Upper lobe of left lung (tissue), 6 donors: Measurements from ENCODE around the gene NFS1. TPM values are rescaled to one million over a fixed set of nuclear protein-coding genes. Genes with fewer than 3 reads are reported as not detected.
"Not testable (repeated sequence)": the region's sequence is repeated elsewhere in the genome, so short reads cannot be mapped to it uniquely, and the experiment has no call there.

ENCODE experiments used
- ATAC-seq, 2 donors: fragments of 200-7000 bp; cut with Tn5 transposase; one replicate each; pipeline ENCODE4 v1.9.1; 2022; ENCODE audit warnings: mild to moderate bottlenecking in 2 of 2, moderate library complexity in 2 of 2; ENCODE audit not compliant: low FRiP score in 2 of 2
- DNase-seq, 2 donors: peaks; one replicate each; pipeline ENCODE4 v3.0.0-alpha.2; 2019 to 2020
- H3K27ac ChIP-seq, 4 donors: fragments of 200-600 bp; sonication (generic); one replicate each; pipeline ENCODE4 v1.5.1; 2016 to 2019
- H3K27me3 ChIP-seq, 4 donors: fragments of 200-600 bp; sonication (generic); one replicate each; pipeline ENCODE4 v1.5.1; 2017 to 2019
- H3K36me3 ChIP-seq, 4 donors: fragments of 200-600 bp; sonication (generic); one replicate each; pipeline ENCODE4 v1.5.1; 2016 to 2019
- H3K4me1 ChIP-seq, 4 donors: fragments of 200-600 bp; sonication (generic); one replicate each; pipeline ENCODE4 v1.5.1; 2018 to 2019
- H3K4me3 ChIP-seq, 4 donors: fragments of 200-600 bp; sonication (generic); one replicate each; pipeline ENCODE4 v1.5.1; 2017 to 2019; ENCODE audit warnings: mild to moderate bottlenecking in 2 of 4, moderate library complexity in 1 of 4
- H3K9me3 ChIP-seq, 4 donors: fragments of 200-600 bp; sonication (generic); one replicate each; pipeline ENCODE4 v1.5.1; 2018 to 2019
- EP300 ChIP-seq, 4 donors: sonication (generic); formaldehyde crosslinking; IDR thresholded peaks; one replicate each; pipeline ENCODE4 v1.5.1; 2017; ENCODE audit warnings: antibody characterized with exemption in 4 of 4, control low read depth in 2 of 4
- POLR2A ChIP-seq, 4 donors: fragments of 450-650 bp; IDR thresholded peaks; one replicate each; pipeline ENCODE4 v1.5.1; 2016 to 2017; ENCODE audit warnings: antibody characterized with exemption in 4 of 4, mild to moderate bottlenecking in 2 of 4
- POLR2AphosphoS5 ChIP-seq, 2 donors: sonication (generic); formaldehyde crosslinking; IDR thresholded peaks; one replicate each; pipeline ENCODE4 v1.5.1; 2017; ENCODE audit warnings: antibody characterized with exemption in 2 of 2
- WGBS, 2 donors: methylation state at CpG; one replicate each; pipeline ENCODE4 v1.1.5; 2017 to 2018; 5-methylcytosine and 5-hydroxymethylcytosine counted together
- total RNA-seq, 6 donors: library from RNA; depleted of rRNA in 4 of 6; stranded (reverse); fragments of >200 nt in 4 of 6; gene quantifications; one replicate each; pipeline versions ENCODE4 v1.1.0 to v1.2.1, GENCODE V29; 2016 to 2021
- TF ChIP-seq, protein P1 (sequence below), 6 experiments: fragments of 450-650 bp in 4 of 6; fragments of 200-600 bp in 2 of 6; sonication (generic) in 2 of 6; IDR thresholded peaks; one replicate each; pipeline ENCODE4 v1.5.1; 2016 to 2019; ENCODE audit warnings: antibody characterized with exemption in 6 of 6
- donor health status: DM: no; HTN: no; CAD: no; lungs with moderate emphysema.
- donor health status: DM: no; HTN: yes; CAD: no; lungs with severe emphysema.

NFS1 gene
- total RNA-seq, 6 donors from 2014 or later, result 16.2 to 90.1 (median 22.6) TPM

DNA sequence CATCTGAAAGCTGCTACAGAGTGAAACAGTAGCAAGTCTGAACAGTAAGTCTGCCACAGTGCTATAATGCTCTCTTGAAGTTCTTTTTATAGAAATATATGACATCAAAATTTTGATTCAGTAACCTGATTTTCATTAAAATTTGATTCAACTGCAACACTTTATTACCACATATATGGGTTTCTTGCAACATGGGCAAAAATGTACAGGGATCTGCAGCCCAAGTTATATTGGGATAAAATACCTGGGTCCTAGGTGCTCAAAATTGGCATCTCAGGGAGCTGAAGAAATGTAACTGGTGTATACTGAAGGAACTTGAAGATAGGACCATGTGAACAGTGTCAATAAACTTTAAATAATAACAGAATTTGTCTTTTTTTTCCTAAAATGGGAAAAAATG, 10.9 kb upstream of the NFS1 start:
- Histone ChIP-seq H3K36me3 (peaks cover 57 to 99% (median 66%) of the 10 kb centered on the region in 4 donors), H3K27ac (no peak overlapping the region), H3K27me3 (no peaks in the 10 kb centered on the region), H3K9me3 (no peaks in the 10 kb centered on the region), H3K4me1 (peaks cover 0 to 18% (median 12%) of the 10 kb centered on the region in 4 donors), H3K4me3 (no peak overlapping the region)
- no peak for TF ChIP-seq POLR2A (IDR thresholded peaks at IDR 0.05)
- TF ChIP-seq, protein P1, sequence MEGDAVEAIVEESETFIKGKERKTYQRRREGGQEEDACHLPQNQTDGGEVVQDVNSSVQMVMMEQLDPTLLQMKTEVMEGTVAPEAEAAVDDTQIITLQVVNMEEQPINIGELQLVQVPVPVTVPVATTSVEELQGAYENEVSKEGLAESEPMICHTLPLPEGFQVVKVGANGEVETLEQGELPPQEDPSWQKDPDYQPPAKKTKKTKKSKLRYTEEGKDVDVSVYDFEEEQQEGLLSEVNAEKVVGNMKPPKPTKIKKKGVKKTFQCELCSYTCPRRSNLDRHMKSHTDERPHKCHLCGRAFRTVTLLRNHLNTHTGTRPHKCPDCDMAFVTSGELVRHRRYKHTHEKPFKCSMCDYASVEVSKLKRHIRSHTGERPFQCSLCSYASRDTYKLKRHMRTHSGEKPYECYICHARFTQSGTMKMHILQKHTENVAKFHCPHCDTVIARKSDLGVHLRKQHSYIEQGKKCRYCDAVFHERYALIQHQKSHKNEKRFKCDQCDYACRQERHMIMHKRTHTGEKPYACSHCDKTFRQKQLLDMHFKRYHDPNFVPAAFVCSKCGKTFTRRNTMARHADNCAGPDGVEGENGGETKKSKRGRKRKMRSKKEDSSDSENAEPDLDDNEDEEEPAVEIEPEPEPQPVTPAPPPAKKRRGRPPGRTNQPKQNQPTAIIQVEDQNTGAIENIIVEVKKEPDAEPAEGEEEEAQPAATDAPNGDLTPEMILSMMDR (IDR thresholded peaks at IDR 0.05), result no peak
- no peak for TF ChIP-seq POLR2AphosphoS5 (IDR thresholded peaks at IDR 0.05)
- no peak for TF ChIP-seq EP300 (IDR thresholded peaks at IDR 0.05)
- DNase-seq (no peak), ATAC-seq (no peak)

DNA sequence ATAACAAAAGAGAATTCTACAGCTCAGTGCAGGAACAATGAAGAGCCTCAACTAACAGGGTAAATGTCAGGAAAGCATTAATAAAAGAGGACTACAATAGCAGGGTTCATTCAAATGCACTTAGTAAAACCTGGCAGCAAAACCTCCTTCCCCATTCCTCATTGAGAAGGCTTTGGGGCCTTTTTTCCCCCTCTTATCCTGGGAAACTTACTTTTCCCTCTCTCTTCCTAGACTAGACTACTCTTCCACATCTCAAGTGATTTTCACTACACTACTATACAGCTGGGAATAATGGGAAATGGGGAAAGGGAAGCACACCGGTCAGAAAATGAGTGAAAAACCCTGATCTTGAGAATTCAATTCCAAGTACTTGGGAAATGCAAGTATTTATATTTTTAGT, 10.1 kb upstream of the NFS1 start:
- H3K36me3 ChIP-seq, result peaks cover 59 to 99% (median 66%) of the 10 kb centered on the region in 4 donors
- peaks cover 0 to 18% (median 12%) of the 10 kb centered on the region in 4 donors for H3K4me1 ChIP-seq
- H3K27me3 ChIP-seq, result no peaks in the 10 kb centered on the region
- no peaks in the 10 kb centered on the region for H3K9me3 ChIP-seq
- DNase-seq, result no peak
- WGBS, 2 donors, result 90 to 91% methylated on average over 1 of the region's 1 CpG
- H3K27ac ChIP-seq, result no peak overlapping the region
- no peak overlapping the region for H3K4me3 ChIP-seq
- no peak for ATAC-seq
- no peak for TF ChIP-seq POLR2A (IDR thresholded peaks at IDR 0.05)
- TF ChIP-seq, protein P1 (IDR thresholded peaks at IDR 0.05), result no peak
- no peak for TF ChIP-seq POLR2AphosphoS5 (IDR thresholded peaks at IDR 0.05)
- no peak for TF ChIP-seq EP300 (IDR thresholded peaks at IDR 0.05)

DNA sequence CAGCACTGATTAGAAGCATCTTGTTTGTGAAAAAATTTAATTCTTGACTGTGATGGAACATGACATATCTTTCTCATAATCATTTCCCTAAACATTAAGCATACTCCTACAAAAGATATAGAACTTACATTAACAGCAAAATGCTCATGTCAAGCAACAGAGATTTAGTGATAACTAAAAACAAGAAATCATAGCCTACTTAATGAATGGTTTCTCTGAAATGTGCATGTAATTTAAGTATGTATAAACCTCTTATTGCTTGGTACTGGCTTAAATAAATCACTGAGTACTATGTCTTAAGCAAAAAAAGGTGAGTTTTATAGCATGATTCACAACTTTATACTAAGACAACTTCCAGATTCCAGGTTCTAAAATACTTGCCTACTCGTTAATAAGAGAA, 9.3 kb upstream of the NFS1 start:
- no peaks in the 10 kb centered on the region for H3K27me3 ChIP-seq
- TF ChIP-seq, protein P1 (IDR thresholded peaks at IDR 0.05), result no peak
- TF ChIP-seq POLR2AphosphoS5 (IDR thresholded peaks at IDR 0.05) (no peak), EP300 (IDR thresholded peaks at IDR 0.05) (no peak), POLR2A (IDR thresholded peaks at IDR 0.05) (no peak)
- peaks cover 59 to 99% (median 66%) of the 10 kb centered on the region in 4 donors for H3K36me3 ChIP-seq
- no peak overlapping the region for H3K27ac ChIP-seq
- WGBS, 2 donors, result 58 to 62% methylated on average over 1 of the region's 1 CpG
- DNase-seq (no peak), ATAC-seq (no peak)
- peaks cover 0 to 18% (median 12%) of the 10 kb centered on the region in 4 donors for H3K4me1 ChIP-seq
- no peaks in the 10 kb centered on the region for H3K9me3 ChIP-seq
- H3K4me3 ChIP-seq, result no peak overlapping the region

DNA sequence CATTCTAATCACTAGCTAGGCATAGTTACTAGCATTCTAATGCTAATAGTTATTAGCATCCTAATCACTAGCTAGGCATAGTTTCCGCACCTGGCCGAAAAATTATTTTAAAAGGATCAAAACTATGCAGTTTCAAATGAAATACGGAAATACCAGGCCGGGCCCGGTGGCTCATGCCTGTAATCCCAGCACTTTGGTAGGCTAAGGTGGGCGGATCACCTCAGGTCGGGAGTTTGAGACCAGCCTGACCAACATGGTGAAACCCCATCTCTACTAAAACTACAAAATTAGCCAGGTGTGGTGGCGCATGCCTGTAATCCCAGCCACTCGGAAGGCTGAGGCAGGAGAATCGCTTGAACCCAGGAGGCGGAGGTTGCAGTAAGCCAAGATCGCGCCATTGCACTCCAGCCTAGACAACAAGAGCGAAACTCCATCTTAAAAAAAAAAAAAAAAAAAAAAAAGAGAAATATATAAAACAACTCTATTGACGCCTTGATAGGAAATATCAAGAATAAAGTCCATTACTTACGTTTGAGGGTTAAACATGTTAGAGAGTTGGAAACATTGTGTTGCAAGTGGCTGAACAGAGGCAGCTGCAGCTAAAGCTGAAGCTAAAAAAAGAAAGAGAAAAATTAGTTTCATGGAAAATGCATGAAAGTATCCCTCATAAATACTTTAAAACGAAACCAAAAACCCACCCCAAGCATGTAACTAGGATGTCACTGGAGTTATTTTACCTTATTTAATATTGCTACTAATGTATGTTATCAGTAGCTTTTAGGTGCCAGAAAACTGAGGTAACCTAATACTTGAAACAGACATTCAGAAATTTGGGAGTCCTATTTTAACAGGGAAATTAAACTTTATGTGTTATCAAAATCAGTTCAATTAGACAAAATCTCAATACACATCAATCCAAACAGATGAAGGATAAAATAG, 7.7 kb upstream of the NFS1 start:
- H3K9me3 ChIP-seq, DNase-seq, H3K27ac ChIP-seq, H3K27me3 ChIP-seq, ATAC-seq, H3K4me3 ChIP-seq: not testable (repeated sequence)
- 93 to 94% methylated on average over 15 to 17 of the region's 17 CpGs for WGBS, 2 donors
- H3K36me3 ChIP-seq, result peaks cover 58 to 100% (median 66%) of the 10 kb centered on the region in 4 donors
- peaks cover 0 to 21% (median 12%) of the 10 kb centered on the region in 4 donors for H3K4me1 ChIP-seq

DNA sequence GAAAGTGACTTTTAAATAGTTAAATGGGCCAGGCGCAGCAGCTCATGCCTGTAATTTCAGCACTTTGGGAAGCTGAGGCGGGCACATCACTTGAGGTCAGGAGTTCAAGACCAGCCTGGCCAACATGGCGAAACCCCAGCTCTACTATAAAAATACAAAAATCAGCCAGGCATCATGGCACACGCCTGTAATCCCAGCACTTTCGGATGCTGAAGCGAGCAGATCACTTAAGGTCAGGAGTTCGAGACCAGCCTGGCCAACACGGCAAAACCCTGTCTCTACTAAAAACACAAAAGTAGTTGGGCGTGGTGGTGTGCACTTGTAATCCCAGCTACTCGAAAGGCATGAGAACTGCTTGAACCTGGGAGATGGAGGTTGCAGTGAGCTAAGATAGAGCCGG, 6.7 kb upstream of the NFS1 start:
- Histone ChIP-seq H3K4me1 (peaks cover 0 to 20% (median 9%) of the 10 kb centered on the region in 4 donors), H3K36me3 (peaks cover 55 to 98% (median 66%) of the 10 kb centered on the region in 4 donors)
- H3K27ac ChIP-seq, H3K9me3 ChIP-seq, H3K27me3 ChIP-seq, ATAC-seq, H3K4me3 ChIP-seq, DNase-seq: not testable (repeated sequence)
- WGBS, 2 donors, result 92 to 93% methylated on average over 11 of the region's 11 CpGs
